GM23338 (cell line): Measurements from ENCODE around the gene DLK1.

ENCODE experiments used
- CTCF ChIP-seq, 2 experiments: fragments of 200-600 bp in 1 of 2; sonication (generic) in 1 of 2; conservative IDR thresholded peaks; 2 replicates each; pipeline versions ENCODE4 v1.5.1 to v1.6.1; 2016 to 2017; ENCODE audit warnings: antibody characterized with exemption in 2 of 2, low read depth in 2 of 2, mild to moderate bottlenecking in 2 of 2, moderate library complexity in 1 of 2
- ETS1 ChIP-seq: IDR thresholded peaks from 2 replicates; pipeline ENCODE4 v1.6.1; 2016; ENCODE audit warnings: antibody characterized with exemption
- EZH2 ChIP-seq: fragments of 200-600 bp; sonication (generic); IDR thresholded peaks from one replicate; pipeline ENCODE4 v1.8.0; 2017; ENCODE audit warnings: antibody characterized with exemption, mild to moderate bottlenecking, low read depth; ENCODE audit not compliant: unreplicated experiment
- EZH2phosphoT487 ChIP-seq: fragments of 200-600 bp; sonication (generic); IDR thresholded peaks from one replicate; pipeline ENCODE4 v1.8.1; 2018; ENCODE audit warnings: antibody characterized with exemption; ENCODE audit not compliant: unreplicated experiment
- JUNB ChIP-seq: IDR thresholded peaks from one replicate; pipeline ENCODE4 v1.6.1; 2016; ENCODE audit warnings: antibody characterized with exemption; ENCODE audit not compliant: unreplicated experiment
- NANOG ChIP-seq: IDR thresholded peaks from 2 replicates; pipeline ENCODE4 v1.6.1; 2016; ENCODE audit warnings: antibody characterized with exemption, borderline replicate concordance
- POLR2AphosphoS5 ChIP-seq: IDR thresholded peaks from 2 replicates; pipeline ENCODE4 v1.6.1; 2016; ENCODE audit warnings: antibody characterized with exemption, low read depth
- REST ChIP-seq: IDR thresholded peaks from one replicate; pipeline ENCODE4 v1.6.1; 2018; ENCODE audit warnings: antibody characterized with exemption; ENCODE audit not compliant: unreplicated experiment
- ZNF114 ChIP-seq: fragments of 250-450 bp; sonication (Bioruptor Pico); IDR thresholded peaks from 2 replicates; pipeline ENCODE4 v1.5.0; 2020; ENCODE audit warnings: mild to moderate bottlenecking, moderate library complexity

GRCh38 chr14:100769035-100769939, 42.6 kb downstream of the DLK1 start:
- TF ChIP-seq POLR2AphosphoS5, result no peak
- TF ChIP-seq CTCF (conservative IDR thresholded peaks at IDR 0.05; ENCODE audit: low read depth in 2 of 2), result no peak
- TF ChIP-seq EZH2, result no peak
- TF ChIP-seq EZH2phosphoT487, result no peak
- TF ChIP-seq ETS1, result no peak
- no peak for TF ChIP-seq JUNB
- no peak for TF ChIP-seq ZNF114 (CRISPR knock-in tag)
- no peak for TF ChIP-seq REST
- TF ChIP-seq NANOG, result no peak
